ENCODE data around the gene MAP6. TPM values are rescaled to one million over a fixed set of nuclear protein-coding genes. Genes with fewer than 3 reads are reported as not detected.

Gene MAP6
- total RNA-seq, 2 donors from 2014 or later, result 5.6 to 5.9 TPM

- DNase-seq (peak; percentile 31), ATAC-seq (peak; percentile 39 to 62)
- intact Hi-C loops (cut with DNase I), result no loop called here
Observed at GRCh38 chr11:75635066-75635862, 33.6 kb downstream of the MAP6 start.

- DNase-seq, result no peak
- ATAC-seq, result no peak
- intact Hi-C loops (cut with DNase I), result no loop called here
Observed at GRCh38 chr11:75633409-75634066, 35.3 kb downstream of the MAP6 start.

- ATAC-seq (no peak), DNase-seq (no peak)
- intact Hi-C loops (cut with DNase I), result no loop called here
Observed at GRCh38 chr11:75632962-75633361, 35.9 kb downstream of the MAP6 start.

- no peak for ATAC-seq
- no peak for DNase-seq
- intact Hi-C loops (cut with DNase I), result no loop called here
Observed at GRCh38 chr11:75632450-75632849, 36.4 kb downstream of the MAP6 start.

- ATAC-seq (no peak), DNase-seq (no peak)
- intact Hi-C loops (cut with DNase I), result no loop called here
Observed at GRCh38 chr11:75631086-75631730, 37.6 kb downstream of the MAP6 start.

GRCh38 chr11:75627906-75628668, 40.8 kb downstream of the MAP6 start:
- intact Hi-C loops (cut with DNase I), result no loop called here
- ATAC-seq, result peak in 1 of 2 donors; percentile 64
- no peak for DNase-seq

GRCh38 chr11:75626889-75627529, 41.8 kb downstream of the MAP6 start:
- no peak for ATAC-seq
- no peak for DNase-seq
- intact Hi-C loops (cut with DNase I), result no loop called here

- peak in 1 of 2 donors; percentile 67 for ATAC-seq
- no peak for DNase-seq
- intact Hi-C loops (cut with DNase I), result no loop called here
Observed at GRCh38 chr11:75625991-75626888, 42.6 kb downstream of the MAP6 start.

- ATAC-seq (no peak), DNase-seq (no peak)
- intact Hi-C loops (cut with DNase I), result no loop called here
Observed at GRCh38 chr11:75625021-75625420, 43.8 kb downstream of the MAP6 start.

GRCh38 chr11:75616281-75616680, 52.6 kb downstream of the MAP6 start:
- intact Hi-C loops (cut with DNase I), result no loop called here
- no peak for DNase-seq
- ATAC-seq, result no peak

GRCh38 chr11:75615751-75616150, 53.1 kb downstream of the MAP6 start:
- DNase-seq (no peak), ATAC-seq (no peak)
- intact Hi-C loops (cut with DNase I), result no loop called here

- peak in 1 of 2 donors; percentile 36 for ATAC-seq
- intact Hi-C loops (cut with DNase I), result no loop called here
- DNase-seq, result no peak
Observed at GRCh38 chr11:75611823-75612222, 57.0 kb downstream of the MAP6 start.

- ATAC-seq (no peak), DNase-seq (no peak)
- intact Hi-C loops (cut with DNase I), result no loop called here
Observed at GRCh38 chr11:75606099-75606498, 62.7 kb downstream of the MAP6 start.

GRCh38 chr11:75603791-75604736, 64.8 kb downstream of the MAP6 start:
- intact Hi-C loops (cut with DNase I), result no loop called here
- peak in 1 of 2 donors; percentile 46 for ATAC-seq
- no peak for DNase-seq

GRCh38 chr11:75602951-75603350, 65.9 kb downstream of the MAP6 start:
- ATAC-seq (no peak), DNase-seq (no peak)
- intact Hi-C loops (cut with DNase I), result no loop called here

- ATAC-seq (no peak), DNase-seq (no peak)
- intact Hi-C loops (cut with DNase I), result no loop called here
Observed at GRCh38 chr11:75601494-75601893, 67.3 kb downstream of the MAP6 start.

- no peak for DNase-seq
- no peak for ATAC-seq
- intact Hi-C loops (cut with DNase I), result no loop called here
Observed at GRCh38 chr11:75600356-75600755, 68.5 kb downstream of the MAP6 start.
